ENCODE data around the gene SLC41A3.

DNA sequence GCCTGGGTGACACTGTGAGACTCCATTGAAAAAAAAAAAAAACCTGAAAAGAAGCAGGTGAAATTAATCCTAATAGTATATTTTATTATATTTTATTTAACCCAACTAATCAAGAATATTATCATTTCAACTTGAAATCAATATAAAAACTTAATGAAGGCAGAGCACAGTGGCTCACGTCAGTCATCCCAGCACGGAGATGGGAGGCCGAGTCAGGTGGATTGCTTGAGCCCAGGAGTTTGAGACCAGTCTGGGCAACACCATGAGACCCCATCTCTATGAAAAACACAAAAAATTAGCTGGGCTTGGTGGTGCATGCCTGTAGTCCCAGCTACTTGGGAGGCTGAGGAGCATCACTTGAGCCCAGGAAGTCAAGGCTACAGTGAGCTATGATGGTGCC lies 33.3 kb upstream of the SLC41A3 start:
- TF ChIP-seq ZBTB7A (tag by site-specific recombination; IDR thresholded peaks at IDR 0.05; ENCODE audit: low read depth) = no peak
- TF ChIP-seq, protein P1, sequence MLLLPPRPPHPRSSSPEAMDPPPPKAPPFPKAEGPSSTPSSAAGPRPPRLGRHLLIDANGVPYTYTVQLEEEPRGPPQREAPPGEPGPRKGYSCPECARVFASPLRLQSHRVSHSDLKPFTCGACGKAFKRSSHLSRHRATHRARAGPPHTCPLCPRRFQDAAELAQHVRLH (tag by site-specific recombination; IDR thresholded peaks at IDR 0.05) = no peak
- no peak for TF ChIP-seq CTCF (tag by site-specific recombination; IDR thresholded peaks at IDR 0.05)
- no peak for TF ChIP-seq SCRT2 (tag by site-specific recombination; IDR thresholded peaks at IDR 0.05)
- TF ChIP-seq, protein P2, sequence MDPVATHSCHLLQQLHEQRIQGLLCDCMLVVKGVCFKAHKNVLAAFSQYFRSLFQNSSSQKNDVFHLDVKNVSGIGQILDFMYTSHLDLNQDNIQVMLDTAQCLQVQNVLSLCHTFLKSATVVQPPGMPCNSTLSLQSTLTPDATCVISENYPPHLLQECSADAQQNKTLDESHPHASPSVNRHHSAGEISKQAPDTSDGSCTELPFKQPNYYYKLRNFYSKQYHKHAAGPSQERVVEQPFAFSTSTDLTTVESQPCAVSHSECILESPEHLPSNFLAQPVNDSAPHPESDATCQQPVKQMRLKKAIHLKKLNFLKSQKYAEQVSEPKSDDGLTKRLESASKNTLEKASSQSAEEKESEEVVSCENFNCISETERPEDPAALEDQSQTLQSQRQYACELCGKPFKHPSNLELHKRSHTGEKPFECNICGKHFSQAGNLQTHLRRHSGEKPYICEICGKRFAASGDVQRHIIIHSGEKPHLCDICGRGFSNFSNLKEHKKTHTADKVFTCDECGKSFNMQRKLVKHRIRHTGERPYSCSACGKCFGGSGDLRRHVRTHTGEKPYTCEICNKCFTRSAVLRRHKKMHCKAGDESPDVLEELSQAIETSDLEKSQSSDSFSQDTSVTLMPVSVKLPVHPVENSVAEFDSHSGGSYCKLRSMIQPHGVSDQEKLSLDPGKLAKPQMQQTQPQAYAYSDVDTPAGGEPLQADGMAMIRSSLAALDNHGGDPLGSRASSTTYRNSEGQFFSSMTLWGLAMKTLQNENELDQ (tag by site-specific recombination; IDR thresholded peaks at IDR 0.05; ENCODE audit: low read depth) = no peak
- no peak for TF ChIP-seq ZNF24 (tag by site-specific recombination; IDR thresholded peaks at IDR 0.05)
- no peak for TF ChIP-seq ZBTB20 (tag by site-specific recombination; IDR thresholded peaks at IDR 0.05)
- no peak for TF ChIP-seq OSR2 (tag by site-specific recombination; IDR thresholded peaks at IDR 0.05)

All from HEK293 (cell line).